SK-N-SH (cell line): ENCODE measurements around the gene PCDHGA5. TPM values are rescaled to one million over a fixed set of nuclear protein-coding genes. Genes with fewer than 3 reads are reported as not detected.

ENCODE experiments used
- CTCF ChIA-PET: fragments of 300-600, 350-600 bp; formaldehyde crosslinking; extraction: SDS; loops from one replicate; lab custom pipeline; 2021; lab: Yijun Ruan, JAX
- POLR2A ChIA-PET: fragments of 350-600 bp; sonication (Branson Sonifier 250); formaldehyde crosslinking; extraction: SDS; loops from one replicate; lab custom pipeline; 2020; ENCODE audit warnings: antibody characterized with exemption, inconsistent platforms; lab: Yijun Ruan, JAX
- DNase-seq: peaks from one replicate; pipeline ENCODE4 v3.0.0; 2012
- H2AFZ ChIP-seq: fragments of 200-600 bp; sonication (generic); 2 replicates; pipeline ENCODE4 v1.8.1; 2016; ENCODE audit warnings: antibody characterized with exemption, mild to moderate bottlenecking, low read depth
- H3F3A ChIP-seq: fragments of 200-600 bp; sonication (generic); replicated peaks from 2 replicates; pipeline ENCODE3; 2016; ENCODE audit warnings: antibody characterized with exemption, mild to moderate bottlenecking; ENCODE audit not compliant: insufficient read depth
- H3K27ac ChIP-seq, 2 experiments: fragments of 200-500 bp in 1 of 2; fragments of 200-600 bp in 1 of 2; sonication (Bioruptor generic) in 1 of 2; sonication (generic), shearing (Covaris generic) in 1 of 2; 2 replicates each; pipeline versions ENCODE4 v1.5.1 to v1.6.1; 2014 to 2016; ENCODE audit warnings: low read depth in 2 of 2, inconsistent platforms in 1 of 2, low read length in 1 of 2, mild to moderate bottlenecking in 1 of 2, mixed read lengths in 1 of 2
- H3K27me3 ChIP-seq: fragments of 200-600 bp; sonication (generic), shearing (Covaris generic); 2 replicates; pipeline ENCODE4 v1.6.1; 2016; ENCODE audit warnings: mixed run types; ENCODE audit not compliant: insufficient read depth
- H3K36me3 ChIP-seq, 2 experiments: fragments of 200-500 bp in 1 of 2; fragments of 200-600 bp in 1 of 2; sonication (Bioruptor generic) in 1 of 2; sonication (generic) in 1 of 2; replicated peaks in 1 of 2; 2 replicates each; pipeline versions ENCODE3 to v1.5.1; 2014 to 2016; ENCODE audit warnings: low read length in 1 of 2, mild to moderate bottlenecking in 1 of 2; ENCODE audit not compliant: insufficient read depth in 2 of 2, control insufficient read depth in 1 of 2
- H3K4me1 ChIP-seq, 2 experiments: fragments of 200-500 bp in 1 of 2; fragments of 200-600 bp in 1 of 2; sonication (Bioruptor generic) in 1 of 2; sonication (generic), shearing (Covaris generic) in 1 of 2; 2 replicates each; pipeline versions ENCODE4 v1.5.1 to v1.6.1; 2014 to 2016; ENCODE audit warnings: low read depth in 1 of 2, low read length in 1 of 2, mixed run types in 1 of 2; ENCODE audit not compliant: insufficient read depth in 2 of 2, control insufficient read depth in 1 of 2
- H3K4me2 ChIP-seq: fragments of 200-600 bp; sonication (generic), shearing (Covaris generic); 2 replicates; pipeline ENCODE4 v1.6.1; 2017; ENCODE audit warnings: mixed run types
- H3K4me3 ChIP-seq, 2 experiments: fragments of 200-500 bp in 1 of 2; fragments of 200-600 bp in 1 of 2; sonication (Bioruptor generic) in 1 of 2; sonication (generic), shearing (Covaris generic) in 1 of 2; 2 replicates each; pipeline versions ENCODE4 v1.5.1 to v1.8.1; 2014 to 2016; ENCODE audit warnings: low read depth in 2 of 2, inconsistent platforms in 1 of 2, low read length in 1 of 2, mild to moderate bottlenecking in 1 of 2, mixed read lengths in 1 of 2, moderate library complexity in 1 of 2
- H3K79me2 ChIP-seq: fragments of 200-600 bp; sonication (generic); 2 replicates; pipeline ENCODE4 v1.8.1; 2017; ENCODE audit warnings: mild to moderate bottlenecking; ENCODE audit not compliant: insufficient read depth
- H3K9ac ChIP-seq: fragments of 200-600 bp; sonication (generic); 2 replicates; pipeline ENCODE4 v1.6.1; 2017; ENCODE audit warnings: mixed run types
- H3K9me2 ChIP-seq: fragments of 200-600 bp; sonication (generic); 2 replicates; pipeline ENCODE4 v1.6.1; 2017; ENCODE audit warnings: mixed run types
- H3K9me3 ChIP-seq: fragments of 200-600 bp; sonication (generic); 2 replicates; pipeline ENCODE4 v1.6.1; 2017; ENCODE audit warnings: mixed run types, mild to moderate bottlenecking, moderate library complexity
- H4K20me1 ChIP-seq: fragments of 200-600 bp; sonication (generic); 2 replicates; pipeline ENCODE4 v1.6.1; 2017; ENCODE audit warnings: mild to moderate bottlenecking, mixed run types; ENCODE audit not compliant: insufficient read depth
- CHD2 ChIP-seq: fragments of 150-350 bp; IDR thresholded peaks from 2 replicates; pipeline ENCODE4 v1.6.1; 2018; ENCODE audit warnings: low read length; ENCODE audit not compliant: partially characterized antibody
- CTCF ChIP-seq: fragments of 200-600 bp; sonication (generic); IDR thresholded peaks from 2 replicates; pipeline ENCODE4 v1.6.1; 2017; ENCODE audit warnings: antibody characterized with exemption, mild to moderate bottlenecking, moderate library complexity
- FOSL2 ChIP-seq: IDR thresholded peaks from 2 replicates; pipeline ENCODE4 v1.4.0; 2012; ENCODE audit warnings: low read depth, mild to moderate bottlenecking, moderate library complexity, borderline replicate concordance
- FOXJ3 ChIP-seq: sonication (generic); formaldehyde crosslinking; IDR thresholded peaks from 2 replicates; pipeline ENCODE4 v1.5.1; 2020; ENCODE audit warnings: mild to moderate bottlenecking, missing genetic modification reagents
- IRF3 ChIP-seq: fragments of 150-350 bp; IDR thresholded peaks from 2 replicates; pipeline ENCODE4 v1.6.1; 2016; ENCODE audit warnings: mild to moderate bottlenecking, low read depth, low read length
- MXI1 ChIP-seq: IDR thresholded peaks from 2 replicates; pipeline ENCODE4 v1.6.1; 2012; ENCODE audit warnings: mild to moderate bottlenecking, low read depth, low read length, improper control_type of control experiment
- NFIC ChIP-seq: IDR thresholded peaks from 2 replicates; pipeline ENCODE4 v1.4.0; 2012; ENCODE audit warnings: borderline replicate concordance
- NRF1 ChIP-seq: IDR thresholded peaks from 2 replicates; pipeline ENCODE4 v1.6.1; 2012; ENCODE audit warnings: low read depth, mild to moderate bottlenecking, low read length
- RFX5 ChIP-seq: IDR thresholded peaks from 2 replicates; pipeline ENCODE4 v1.6.1; 2012; ENCODE audit warnings: mild to moderate bottlenecking, improper control_type of control experiment, low read length
- RXRA ChIP-seq: IDR thresholded peaks from 2 replicates; pipeline ENCODE4 v1.4.0; 2012; ENCODE audit warnings: low read depth, mild to moderate bottlenecking, borderline replicate concordance
- ZBTB33 ChIP-seq: IDR thresholded peaks from 2 replicates; pipeline ENCODE4 v1.4.0; 2012; ENCODE audit warnings: low read depth, borderline replicate concordance
- WGBS: methylation state at CpG from one replicate; pipeline ENCODE4 v1.1.6; 2017; ENCODE audit warnings: low lambda C conversion rate; 5-methylcytosine and 5-hydroxymethylcytosine counted together
- polyA plus RNA-seq, 3 experiments: library from polyadenylated mRNA; depleted of rRNA; stranded (reverse); fragments of >200 nt; gene quantifications; 2 replicates each; pipeline ENCODE4 v1.2.3, GENCODE V29; 2012

PCDHGA5 gene
- polyA plus RNA-seq, 1 of the 3 experiments (the other 2 are of a cell fraction) = 0.71 TPM

- Histone ChIP-seq H2AFZ (no peak overlapping the region), H3K79me2 (no peaks in the 10 kb centered on the region), H3K9me2 (no peaks in the 10 kb centered on the region), H4K20me1 (no peaks in the 10 kb centered on the region), H3K4me1 (no peaks in the 10 kb centered on the region), H3K9ac (no peak overlapping the region), H3K36me3 (peaks cover 0 to 16% of the 10 kb centered on the region in 2 experiments), H3K9me3 (peaks cover 7% of the 10 kb centered on the region), H3F3A (no peaks in the 10 kb centered on the region), H3K4me2 (no peak overlapping the region), H3K27me3 (no peaks in the 10 kb centered on the region), H3K4me3 (no peak overlapping the region; a peak in 1 of 4 replicates), H3K27ac (no peak overlapping the region)
- ChIA-PET POLR2A (no interaction called here), CTCF (interaction anchor here (0.7 to 2.8 kb wide), 6 partner anchors 11 to 192 kb away, joined by 3 to 11 read pairs (median 4); partner anchors contain the start of gene TAF7)
- WGBS = 85% methylated on average over 58 of the region's 69 CpGs
- TF ChIP-seq MXI1 (no peak), ZBTB33 (no peak), RFX5 (no peak), FOXJ3 (no peak), IRF3 (no peak), RXRA (no peak), CTCF (no peak), CHD2 (no peak), NRF1 (no peak), NFIC (no peak), FOSL2 (no peak)
- DNase-seq = no peak
Observed at GRCh38 chr5:141371572-141372475, 7.9 kb downstream of the PCDHGA5 start.
